ENCODE measurements around the gene RYR2.

The RYR2 gene

DNA sequence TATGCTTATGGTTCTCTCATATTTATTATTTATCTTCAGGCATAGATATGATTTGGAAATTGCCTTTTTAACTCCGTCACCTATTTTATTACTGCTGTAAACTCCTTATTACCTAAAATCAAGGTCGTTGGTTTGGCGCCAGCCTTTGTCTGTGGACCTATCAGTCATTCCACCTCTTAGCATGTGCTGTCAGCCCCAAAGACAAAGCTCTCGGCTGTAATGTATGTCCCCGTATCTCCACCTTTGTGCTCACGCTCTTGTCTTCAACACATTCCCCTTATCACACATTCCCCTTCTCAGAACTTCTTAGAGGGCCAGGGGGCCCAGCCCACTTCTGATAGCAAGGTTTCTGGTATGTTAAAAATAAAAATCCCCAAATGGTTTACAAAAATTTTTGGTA lies 342.2 kb downstream of the RYR2 start:
- no peak for DNase-seq

DNA sequence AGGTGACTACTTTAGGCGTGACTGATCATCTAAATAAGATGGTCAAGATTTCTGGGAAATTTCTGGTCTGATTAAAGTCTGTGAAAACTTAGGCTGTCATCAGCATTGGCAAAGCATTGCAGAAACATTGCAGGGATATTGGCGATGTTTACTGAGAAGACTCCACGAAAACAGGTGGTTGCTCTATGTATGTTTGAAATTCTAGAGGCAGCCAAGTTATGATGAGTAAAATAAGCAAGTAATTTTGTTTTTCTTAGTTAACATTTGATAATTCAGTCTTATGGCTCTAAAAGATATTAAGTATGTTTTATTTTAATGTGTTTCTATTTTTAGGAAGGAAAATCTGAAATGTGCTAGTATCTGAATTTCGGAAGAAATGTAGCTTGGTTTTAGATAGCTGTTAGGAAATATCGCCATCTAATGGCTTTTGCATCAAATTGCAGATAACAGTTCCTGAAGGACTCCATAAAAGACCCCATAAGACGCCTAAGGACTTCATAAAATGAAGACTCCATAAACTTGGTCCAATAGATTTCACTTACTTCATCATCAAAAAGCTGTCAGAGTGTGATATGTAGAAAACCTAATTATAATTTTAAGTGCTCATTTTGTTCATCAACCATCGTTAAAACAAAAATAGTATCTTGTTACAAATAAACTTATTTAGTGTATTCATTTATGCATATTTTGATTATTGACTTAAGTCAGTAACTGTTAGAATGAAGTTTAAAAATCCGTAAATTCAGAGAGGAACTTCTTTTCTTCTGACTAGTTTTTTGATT lies 344.6 kb downstream of the RYR2 start:
- no peak for DNase-seq

DNA sequence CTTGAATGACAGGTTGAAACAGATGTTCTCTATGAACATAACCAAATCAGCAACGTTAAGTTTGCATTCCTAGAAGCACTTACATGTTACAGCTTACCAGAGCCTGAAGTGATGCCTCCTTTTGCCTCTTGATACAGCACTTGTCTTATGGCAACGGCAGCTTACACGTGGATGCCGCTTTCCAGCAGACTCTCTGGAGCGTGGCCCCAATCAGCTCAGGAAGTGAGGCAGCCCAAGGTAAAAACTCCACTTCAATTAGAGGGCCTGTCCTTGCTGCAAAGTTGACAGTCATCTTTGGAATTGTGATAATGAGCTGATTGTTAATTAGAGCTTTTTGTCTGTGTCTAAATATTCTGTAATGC lies 345.1 kb downstream of the RYR2 start:
- no peak for DNase-seq

DNA sequence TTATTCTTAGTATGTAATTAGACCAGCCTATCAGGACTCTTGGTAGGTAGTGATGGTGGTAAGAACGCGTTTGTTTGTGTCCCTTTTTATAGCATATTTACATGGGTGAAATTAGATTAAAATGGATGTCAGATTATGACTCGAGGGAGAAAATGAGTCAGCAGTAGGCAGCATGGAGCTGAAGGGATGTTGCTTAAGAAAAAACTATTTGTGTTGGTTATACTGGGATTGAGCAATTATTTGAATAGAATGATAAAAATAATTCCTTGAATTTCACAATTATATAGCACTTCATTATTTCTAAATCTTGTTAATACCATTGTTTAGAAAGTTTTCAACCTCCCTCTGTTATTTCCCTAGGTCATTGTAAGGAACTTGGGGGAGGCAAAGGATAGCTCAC lies 348.8 kb downstream of the RYR2 start:
- DNase-seq: no peak

DNA sequence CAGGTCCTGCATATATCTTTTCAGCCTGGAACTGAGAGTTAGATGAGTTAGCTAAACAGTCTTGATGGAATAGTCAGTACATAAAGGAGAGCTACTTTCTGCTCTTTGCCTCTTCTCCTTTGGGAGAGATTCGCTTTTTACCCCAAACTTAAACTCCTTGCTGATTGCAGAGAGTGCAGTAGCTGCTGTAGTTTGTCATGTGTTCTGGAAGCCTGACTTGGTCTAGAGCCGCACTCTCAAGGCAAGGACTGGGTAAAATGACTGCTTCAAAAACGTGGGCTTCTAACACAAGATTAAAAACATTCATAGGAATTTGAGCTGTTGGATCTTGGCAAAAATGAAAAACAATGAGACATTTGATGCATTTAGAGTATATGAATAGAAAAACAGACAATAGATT lies 351.6 kb downstream of the RYR2 start:
- DNase-seq: no peak

DNA sequence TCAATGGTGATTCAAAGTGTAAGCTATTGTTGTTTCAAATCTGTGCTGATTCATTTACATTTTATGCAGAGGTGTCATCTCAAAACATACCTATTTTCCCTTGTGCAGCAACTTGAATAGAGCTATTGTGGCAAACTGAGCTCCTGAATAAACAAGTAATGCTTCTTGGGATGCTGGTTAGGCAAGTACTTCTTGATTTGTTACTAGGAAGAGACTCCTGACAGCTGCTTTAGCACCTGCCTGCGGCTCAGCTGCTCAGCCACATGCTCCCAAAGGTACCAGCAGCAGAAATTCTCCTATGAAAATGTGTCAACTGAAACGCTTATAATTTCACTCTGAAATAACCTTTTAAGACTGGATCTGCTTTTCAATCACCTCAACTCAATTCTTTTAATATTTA lies 352.3 kb downstream of the RYR2 start:
- DNase-seq: no peak

DNA sequence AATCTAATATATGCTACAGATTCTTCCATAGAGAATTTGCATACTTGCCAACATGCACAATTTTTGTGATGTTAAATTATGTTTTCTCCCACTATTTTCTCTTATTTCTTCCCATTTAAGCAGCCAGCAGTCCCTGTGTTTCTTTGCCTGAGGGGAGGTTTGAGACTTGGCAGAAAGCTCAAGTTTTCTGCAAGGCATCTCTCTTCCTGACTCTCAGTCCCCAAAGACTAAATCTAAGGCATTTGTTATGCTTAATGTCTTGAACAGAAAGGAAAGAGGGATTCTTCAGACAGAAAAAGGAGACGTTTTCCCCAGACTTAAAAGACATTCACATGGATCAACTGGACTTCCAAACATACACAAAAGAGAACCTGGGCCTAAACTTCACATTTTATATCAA lies 354.4 kb downstream of the RYR2 start:
- DNase-seq: no peak

DNA sequence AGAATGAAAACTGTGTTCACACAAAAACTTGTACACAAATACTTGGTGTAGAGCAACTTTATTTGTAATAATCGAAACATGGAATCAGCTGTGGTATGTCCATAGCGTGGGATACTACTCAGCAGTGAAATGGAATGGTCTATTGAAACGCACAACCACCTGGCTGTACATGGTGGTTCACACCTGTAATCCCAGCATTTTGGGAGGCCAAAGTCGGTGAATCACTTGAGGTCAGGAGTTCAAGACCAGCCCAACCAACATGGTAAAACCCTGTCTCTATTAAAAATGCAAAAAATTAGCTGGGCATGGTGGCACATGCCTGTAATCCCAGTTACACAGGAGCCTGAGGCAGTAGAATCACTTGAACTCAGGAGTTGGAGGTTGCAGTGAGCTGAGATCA lies 356.8 kb downstream of the RYR2 start:
- DNase-seq: no peak

DNA sequence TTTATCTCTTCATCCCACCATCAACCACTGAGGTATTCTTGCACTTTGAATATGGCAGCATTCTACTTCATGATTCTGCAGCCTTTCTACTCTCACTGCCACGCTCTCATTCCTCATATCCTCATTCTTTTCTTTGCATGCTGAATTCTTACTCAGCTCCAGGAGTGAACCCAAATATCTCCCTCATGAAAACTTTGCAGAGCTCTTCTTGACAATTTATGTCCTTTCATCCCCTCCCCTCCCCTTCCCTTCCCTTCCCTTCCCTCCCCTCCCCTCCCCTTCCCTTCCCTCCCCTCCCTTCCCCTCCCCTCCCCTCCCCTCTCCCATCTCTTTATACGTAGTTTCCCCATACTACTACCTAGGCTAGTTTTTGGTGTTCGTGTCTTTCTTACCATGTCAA lies 363.9 kb downstream of the RYR2 start:
- DNase-seq: no peak

DNA sequence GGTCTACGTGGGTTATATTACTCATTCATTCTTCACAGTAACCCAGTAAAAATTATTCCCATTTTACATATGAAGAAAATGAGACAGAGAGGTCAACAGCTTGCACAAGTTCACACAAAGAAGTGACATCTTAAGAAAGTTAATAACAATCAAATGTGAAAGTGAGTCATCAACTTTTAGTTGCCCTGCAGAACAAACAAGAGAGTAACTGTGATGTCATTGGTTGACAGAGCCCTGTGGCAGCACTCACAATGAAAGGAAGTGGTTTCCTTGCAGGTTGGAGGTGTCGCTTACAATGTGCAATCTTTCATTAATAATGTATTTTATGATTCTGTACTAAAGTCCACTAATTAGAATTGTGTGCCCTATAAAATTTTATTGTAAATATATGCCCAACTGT lies 369.6 kb downstream of the RYR2 start:
- no peak for DNase-seq

DNA sequence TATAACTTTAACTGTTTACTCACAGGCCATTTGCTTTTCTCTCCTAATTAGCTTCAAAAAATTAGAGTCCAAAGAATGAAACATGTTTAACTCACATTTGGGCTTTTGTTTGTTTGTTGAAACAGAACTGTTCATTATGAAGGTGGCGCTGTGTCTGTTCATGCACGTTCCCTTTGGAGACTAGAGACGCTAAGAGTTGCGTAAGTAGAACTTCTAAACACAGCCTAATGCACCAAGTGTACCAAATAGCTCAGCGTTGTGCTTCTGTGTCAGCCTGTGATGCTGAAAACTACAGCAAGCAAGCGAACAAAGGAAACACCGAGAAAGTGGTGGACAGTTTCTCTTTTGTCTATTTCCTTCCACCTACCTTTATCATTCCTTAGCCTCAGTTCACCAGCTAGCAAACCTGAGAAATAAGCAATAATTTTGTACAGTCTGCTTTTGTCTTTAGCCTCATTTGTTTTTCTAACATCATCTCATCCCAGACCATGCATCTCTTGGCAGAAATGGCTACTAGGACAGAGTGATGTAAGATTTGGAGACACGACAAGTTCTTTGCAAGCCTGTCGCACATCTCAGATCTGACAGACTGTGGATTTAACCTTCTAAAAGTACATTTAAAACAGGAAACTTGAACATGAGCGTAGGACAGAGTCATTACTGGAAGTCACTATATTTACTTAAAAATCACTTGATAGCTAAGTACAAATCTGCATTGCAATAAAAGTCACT lies 375.1 kb downstream of the RYR2 start:
- no peak for DNase-seq

DNA sequence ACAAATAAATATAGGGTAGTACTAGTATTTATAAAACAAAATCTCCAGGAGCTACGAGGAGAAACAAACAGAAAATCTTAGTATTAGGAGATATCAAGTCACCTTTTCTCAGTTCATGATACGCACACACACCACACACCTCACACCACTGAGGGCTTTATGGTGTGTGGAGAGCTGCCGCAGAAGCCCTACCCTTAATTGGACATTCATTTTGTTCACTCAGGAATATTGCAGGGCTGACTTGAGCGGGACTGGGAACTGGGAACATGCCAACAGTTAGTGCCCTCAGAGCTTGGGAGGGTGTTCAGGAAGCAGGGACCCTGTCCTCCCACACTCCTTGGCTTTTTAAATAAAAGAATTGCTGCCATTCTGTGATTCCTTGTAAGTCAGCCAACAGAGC lies 386.8 kb downstream of the RYR2 start:
- DNase-seq: no peak

DNA sequence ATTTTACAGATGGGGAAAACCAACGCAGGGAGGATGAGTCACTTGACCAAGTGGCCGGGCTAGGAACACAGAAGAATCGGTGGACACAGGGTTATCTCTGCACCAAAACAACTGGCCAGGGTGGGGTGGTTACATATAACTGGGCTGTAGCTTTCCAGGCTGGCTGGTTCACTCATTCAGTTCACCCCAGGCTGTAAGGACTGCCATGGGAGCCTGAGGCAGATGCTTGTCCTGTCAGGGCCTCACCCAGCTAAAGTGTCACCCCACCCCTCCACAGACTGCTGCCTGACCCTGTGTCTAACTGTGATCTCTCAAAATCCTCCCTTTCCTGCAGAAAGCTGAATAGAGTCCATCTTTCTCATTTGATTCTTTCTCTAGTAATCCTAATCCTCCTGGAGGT lies 387.3 kb downstream of the RYR2 start:
- no peak for DNase-seq

DNA sequence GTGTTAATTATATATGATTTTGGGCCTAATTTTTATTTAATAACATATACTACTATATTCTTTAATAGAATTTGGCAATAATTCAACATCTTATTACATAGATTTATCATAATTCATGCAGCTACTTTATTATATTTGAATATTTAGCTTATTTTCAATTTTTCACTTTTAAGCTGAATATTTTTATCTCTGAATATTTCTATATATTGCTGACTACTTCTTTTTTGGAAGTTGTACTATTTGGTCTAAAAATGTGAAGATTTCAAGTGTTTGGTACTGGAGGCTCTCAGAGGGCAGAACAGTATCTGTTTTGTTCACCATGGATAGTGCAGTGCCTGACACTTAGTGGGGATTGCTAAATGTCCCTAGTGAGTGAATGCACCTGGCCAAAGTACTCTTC lies 389.5 kb downstream of the RYR2 start:
- no peak for DNase-seq

DNA sequence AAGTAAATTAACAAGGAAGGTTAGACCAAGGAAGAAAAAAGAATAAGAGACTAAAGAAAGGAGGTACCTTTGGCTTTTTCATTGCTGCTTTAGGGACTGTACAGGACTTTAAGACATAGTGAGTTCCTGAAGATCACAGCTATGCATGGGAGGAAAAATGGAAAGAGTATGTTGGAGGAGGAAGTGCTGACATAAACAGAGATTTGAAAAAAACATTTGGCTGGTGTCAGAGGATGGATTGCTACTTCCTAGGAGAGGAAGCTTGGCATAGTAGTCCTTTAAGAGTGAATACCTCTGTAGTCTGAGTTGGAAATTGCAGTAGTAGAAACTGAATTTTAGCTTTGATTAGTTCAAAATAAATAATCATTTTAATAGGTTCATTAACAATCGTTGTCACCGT lies 398.4 kb downstream of the RYR2 start:
- no peak for DNase-seq

DNA sequence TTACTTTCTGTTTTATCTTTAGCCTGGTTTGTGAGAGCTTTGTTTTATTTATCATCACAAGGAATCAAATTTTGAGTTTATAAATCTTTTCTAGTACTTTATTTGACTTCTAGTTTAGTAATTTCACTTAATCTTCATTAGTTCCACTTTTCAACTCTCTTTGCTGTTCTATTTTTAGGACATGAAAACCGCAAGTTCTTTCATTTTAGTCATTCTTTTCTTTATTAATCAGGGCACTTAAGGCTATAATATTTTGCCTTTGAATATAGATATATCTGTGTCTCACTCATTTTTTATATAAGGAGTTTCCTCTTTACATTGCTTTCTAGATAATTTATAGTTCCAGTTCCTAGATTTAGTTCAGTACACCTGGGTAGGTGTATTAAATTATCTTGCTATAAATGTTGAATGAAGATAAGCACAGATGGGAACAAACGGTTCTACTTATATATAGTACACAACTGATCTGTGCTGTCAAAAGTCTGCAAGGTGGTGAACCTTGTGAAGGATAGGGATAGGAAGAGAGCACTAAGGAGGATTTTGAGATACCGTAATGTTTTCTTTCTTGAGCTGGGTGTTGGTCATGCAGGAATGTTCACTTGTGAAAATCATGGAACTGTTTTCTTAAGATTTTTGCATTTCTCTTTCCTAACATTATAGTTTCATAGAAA lies 402.3 kb downstream of the RYR2 start:
- DNase-seq: no peak

DNA sequence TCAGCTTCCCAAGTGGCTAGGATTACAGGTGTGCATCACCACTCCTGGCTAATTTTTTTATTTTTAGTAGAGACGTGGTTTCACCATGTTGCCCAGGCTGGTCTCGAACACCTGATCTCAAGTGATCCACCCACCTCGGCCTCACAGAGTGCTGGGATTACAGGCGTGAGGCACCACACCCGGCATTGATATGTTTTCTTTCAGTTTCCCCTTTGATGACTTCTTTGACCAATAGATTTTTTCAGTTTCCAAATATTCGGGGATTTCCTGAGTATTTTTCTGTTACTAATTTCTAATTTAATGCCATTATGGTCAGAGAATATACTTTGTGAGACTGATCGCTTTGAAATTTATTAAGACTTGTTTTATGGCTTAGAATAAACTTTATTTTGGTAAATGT lies 406.1 kb downstream of the RYR2 start:
- DNase-seq: no peak

DNA sequence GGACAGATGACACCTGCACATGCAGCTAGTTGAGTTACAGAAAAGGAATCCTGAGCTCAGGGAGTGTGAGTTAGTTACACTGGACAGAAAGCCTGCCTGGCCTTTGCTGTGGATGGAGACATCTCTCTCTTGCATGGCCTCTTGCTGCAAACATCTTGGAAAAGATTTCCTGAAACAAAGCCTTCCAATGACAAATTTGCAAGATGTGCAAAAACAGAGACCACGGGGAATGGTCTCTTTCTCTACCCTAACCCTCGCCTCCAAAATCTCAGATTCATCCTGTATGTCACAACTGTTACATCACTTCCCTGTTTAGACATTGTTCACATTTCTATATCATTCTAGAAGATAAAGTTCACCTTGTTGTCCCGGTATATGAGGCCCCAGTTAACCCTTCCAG lies 415.6 kb downstream of the RYR2 start:
- DNase-seq: no peak

DNA sequence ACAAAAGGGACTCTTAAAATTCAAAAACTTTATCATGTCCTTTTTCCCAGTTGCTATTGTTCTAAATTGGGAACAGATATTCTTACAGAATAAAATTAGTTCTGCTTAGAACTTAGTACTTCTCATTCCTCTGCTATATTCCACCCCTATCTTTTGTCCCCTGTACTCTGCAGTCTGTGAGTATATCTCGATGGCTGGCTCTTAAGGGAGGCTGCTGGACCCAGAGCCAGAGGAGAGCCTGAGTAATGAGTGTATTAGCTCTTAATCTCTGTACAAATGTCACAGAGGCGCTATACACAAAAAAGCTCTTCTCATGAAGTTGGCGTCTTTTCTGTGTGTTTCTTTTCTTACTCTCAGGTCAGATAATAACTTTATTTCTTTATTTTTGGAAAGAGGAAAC lies 425.3 kb downstream of the RYR2 start:
- no peak for DNase-seq

DNA sequence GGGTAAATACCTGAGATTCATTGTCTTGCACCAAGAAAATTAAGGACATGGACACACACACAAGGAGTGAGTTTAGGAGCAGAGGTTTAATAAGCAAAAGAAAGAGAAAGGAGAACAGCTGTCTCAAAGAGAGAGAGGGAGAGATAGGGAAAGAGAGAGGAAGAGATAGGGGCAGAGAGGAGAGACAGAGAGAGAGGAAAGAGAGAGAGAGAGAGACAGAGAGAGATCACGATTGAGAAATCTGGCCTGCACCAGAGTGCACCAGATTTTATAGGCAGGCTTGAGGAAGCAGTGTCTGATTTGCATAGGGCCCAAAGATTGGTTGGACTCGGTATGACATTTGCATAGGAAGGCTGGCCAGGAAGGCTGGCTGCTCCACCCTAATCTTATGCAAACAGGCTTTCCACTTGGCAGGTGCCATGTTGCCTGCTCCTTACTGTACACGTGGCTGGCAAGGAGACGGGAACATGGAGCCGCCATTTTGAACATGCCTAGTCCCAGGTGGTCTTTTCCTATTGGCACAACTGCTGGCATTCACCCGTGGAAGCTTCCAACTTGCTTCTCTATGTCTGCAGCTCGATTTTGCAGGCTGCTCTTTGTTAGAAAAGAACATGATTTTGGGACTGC lies 428.8 kb downstream of the RYR2 start:
- peak; percentile 45 for DNase-seq

DNA sequence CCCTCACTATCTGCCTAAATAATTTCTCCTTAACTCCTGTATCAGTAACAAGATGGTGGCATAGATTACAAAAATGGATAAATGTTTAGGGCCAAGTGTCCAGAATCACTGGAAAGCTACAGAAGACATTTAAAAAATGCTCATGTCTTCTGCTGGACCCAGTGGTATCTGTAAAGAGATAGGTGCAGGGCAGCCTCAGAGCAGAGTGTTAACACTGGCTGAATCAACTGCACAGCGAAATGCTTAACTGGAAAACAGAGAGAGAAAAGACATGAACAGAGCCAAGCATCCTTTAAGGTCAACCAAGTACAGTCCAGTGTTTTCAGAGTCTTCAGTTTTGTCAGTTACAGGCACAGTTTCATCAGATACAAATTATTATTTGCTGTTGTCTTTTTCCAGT lies 429.4 kb downstream of the RYR2 start:
- DNase-seq: no peak

DNA sequence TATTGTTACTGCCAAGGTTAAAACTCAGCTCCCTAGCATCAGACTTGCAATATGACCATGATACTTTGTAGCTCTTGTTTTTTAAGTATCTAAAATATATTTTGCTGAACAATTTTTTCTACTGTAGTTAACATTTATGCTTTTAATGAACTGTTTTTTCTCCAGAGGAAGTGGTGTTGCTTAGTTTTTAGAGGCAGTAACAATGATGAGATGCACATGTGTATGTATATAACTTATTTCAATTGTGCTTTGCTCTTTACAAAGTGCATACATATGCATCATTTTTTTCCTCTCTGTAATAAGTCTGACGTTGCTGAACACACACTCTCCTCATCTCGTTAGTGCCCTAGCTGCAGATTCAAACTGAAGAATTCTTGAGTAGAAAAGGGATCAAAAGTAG lies 430.0 kb downstream of the RYR2 start:
- no peak for DNase-seq

DNA sequence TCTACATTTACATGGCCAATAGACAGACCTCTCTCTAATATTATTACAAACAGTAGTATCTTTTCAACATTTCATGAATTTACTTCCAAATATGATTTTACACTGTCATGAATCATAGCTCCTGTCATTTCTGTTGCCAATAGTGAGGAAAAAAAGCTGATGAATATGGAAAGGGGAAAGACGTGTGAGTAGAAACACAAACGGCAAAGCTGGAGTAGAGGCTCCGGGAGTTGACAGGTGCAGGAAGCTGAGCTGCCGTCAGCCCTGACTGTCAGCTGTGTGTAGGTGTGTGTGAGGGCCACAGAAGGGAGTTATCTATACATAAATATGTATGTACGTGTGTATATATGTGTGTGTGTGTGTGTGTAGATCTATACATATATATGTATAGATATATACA lies 431.9 kb downstream of the RYR2 start:
- no peak for DNase-seq

DNA sequence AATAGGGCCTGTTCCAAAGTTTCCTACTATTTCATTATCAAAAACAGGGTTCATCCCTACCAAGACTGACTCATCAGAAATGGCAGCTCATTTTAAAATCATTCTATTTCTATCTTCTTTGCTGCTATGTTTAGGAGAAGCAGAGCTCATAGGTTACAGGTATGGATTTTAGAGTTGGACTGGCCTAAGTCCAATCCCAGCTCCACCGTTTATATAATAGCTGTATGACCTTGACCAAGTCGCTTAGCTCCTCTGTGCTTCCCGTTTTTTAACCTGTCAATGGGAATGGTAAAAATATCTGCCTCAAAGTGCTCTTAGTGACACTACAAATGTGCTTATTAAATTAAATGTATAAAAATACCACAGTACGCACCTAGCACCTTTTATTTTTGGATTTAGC lies 436.1 kb downstream of the RYR2 start:
- DNase-seq: no peak

All from NCI-H510A (cell line).